Stimulated activated effector memory CD8-positive, alpha-beta T cell treated with anti-CD3 and anti-CD28 coated beads, Interleukin-12 subunit alpha, Interleukin-12 subunit beta, amount 100 ng/mL, for 72 hours (primary cell): Measurements from ENCODE around the gene NAB1.
"Not testable (repeated sequence)": the region's sequence is repeated elsewhere in the genome, so short reads cannot be mapped to it uniquely, and the experiment has no call there.

Source experiments
- ATAC-seq: fragments of 150-1000 bp; cut with Tn5 transposase; 2 replicates; pipeline ENCODE4 v1.10.0; 2021
- DNase-seq, 2 donors: peaks; one replicate each; pipeline ENCODE4 v3.0.0; 2021 to 2022; ENCODE audit warnings: low spot score in 2 of 2
- H3K27ac Mint-ChIP-seq: one replicate; pipeline ENCODE4 v1.8.0; 2022; ENCODE audit warnings: mild to moderate bottlenecking, mixed read lengths
- H3K36me3 Mint-ChIP-seq: one replicate; pipeline ENCODE4 v1.8.0; 2022; ENCODE audit warnings: mild to moderate bottlenecking, mixed read lengths
- H3K4me1 Mint-ChIP-seq: one replicate; pipeline ENCODE4 v1.8.0; 2022; ENCODE audit warnings: mixed read lengths
- H3K4me3 Mint-ChIP-seq: one replicate; pipeline ENCODE4 v1.8.0; 2022; ENCODE audit warnings: mild to moderate bottlenecking, mixed read lengths
- H3K9me3 Mint-ChIP-seq: one replicate; pipeline ENCODE4 v1.8.0; 2022; ENCODE audit warnings: mixed read lengths

NAB1 gene

DNA sequence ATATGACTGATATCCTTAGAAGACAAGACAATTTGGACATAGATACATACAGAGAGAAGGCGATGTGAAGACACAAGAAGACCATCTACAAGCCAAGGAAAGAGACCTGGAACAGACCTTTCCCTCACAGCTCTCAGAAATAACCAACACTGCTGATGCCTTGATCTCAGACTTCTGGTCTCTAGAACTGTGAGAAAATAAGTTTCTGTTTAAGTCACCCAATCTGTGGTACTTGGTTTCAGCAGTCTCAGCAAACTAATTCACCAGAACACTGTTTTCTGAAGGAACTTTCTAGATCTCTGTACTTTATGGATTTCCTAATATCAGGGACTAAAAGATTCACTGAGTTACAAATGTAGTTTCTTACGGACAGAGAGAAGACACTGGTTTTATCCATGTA lies 58.8 kb downstream of the NAB1 start:
- peaks cover 3% of the 10 kb centered on the region for H3K9me3 Mint-ChIP-seq

DNA sequence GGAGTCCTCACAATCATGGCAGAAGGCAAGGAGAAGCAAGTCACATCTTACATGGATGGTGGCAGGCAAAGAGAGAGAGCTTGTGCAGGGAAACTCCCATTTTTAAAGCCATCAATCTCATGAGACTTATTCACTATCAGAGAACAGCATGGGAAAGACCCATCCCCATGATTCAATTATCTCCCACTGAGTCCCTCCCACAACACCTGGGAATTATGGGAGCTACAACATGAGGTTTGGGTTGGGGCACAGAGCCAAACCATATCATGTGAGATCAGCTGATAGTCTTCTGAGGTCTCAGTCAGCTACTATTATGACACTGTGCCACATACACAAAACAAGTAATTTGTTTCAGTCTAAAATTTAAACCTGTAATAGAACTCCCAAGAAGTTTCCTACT lies 59.8 kb downstream of the NAB1 start:
- not testable (repeated sequence) for H3K4me3 Mint-ChIP-seq, H3K9me3 Mint-ChIP-seq, DNase-seq, H3K36me3 Mint-ChIP-seq, H3K27ac Mint-ChIP-seq
- peaks cover 40% of the 10 kb centered on the region for H3K4me1 Mint-ChIP-seq
- ATAC-seq = peak; percentile 38

More for the DNA sequence above, 58.8 kb downstream of the NAB1 start:
- H3K4me1 Mint-ChIP-seq = peaks cover 36% of the 10 kb centered on the region
- DNase-seq (no peak), ATAC-seq (peak; percentile 84)
- H3K27ac Mint-ChIP-seq = no peak overlapping the region
- peaks cover 6% of the 10 kb centered on the region for H3K36me3 Mint-ChIP-seq
- H3K4me3 Mint-ChIP-seq = no peak overlapping the region

DNA sequence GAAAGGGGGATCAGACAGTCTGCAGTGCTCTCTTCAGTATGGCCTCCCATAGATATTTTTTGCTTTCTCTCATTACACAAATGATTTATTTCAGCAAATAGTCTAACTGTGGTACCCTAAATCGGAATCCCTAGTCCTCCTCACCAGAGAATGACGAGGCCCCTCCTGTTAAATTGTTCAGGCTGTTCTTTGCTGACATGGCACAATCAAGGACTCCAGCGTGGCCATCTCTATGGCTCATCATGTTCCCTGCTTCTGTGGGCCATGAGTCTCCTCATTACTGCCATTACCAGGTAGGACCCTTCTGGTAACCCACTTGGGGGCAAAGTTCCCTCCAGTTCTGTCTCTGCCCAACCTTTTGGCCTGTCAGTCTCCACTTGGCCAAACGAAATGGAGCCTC lies 62.2 kb downstream of the NAB1 start:
- H3K27ac Mint-ChIP-seq = peak overlapping the region; percentile 32

DNA sequence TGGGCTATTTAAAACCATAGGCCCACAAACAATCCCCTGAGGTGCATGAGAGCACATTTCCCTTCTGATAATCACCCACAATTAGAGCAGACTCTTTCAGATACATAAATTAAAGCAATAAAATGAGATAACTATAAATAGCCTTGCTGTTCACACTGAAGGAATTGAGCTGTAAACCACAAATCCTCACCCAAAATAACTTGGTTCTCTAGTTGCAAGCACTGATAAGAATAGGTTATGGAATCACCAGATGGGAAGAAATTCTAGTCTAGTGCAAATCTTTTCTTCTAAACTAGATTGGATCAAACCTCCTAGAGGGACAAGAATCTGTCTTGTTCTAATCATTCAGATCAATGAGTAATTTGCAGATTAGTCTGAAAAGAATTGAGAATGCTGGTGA lies 64.6 kb downstream of the NAB1 start:
- peaks cover under 1% of the 10 kb centered on the region for H3K9me3 Mint-ChIP-seq
- ATAC-seq = no peak
- no peak overlapping the region for H3K4me3 Mint-ChIP-seq
- peaks cover 39% of the 10 kb centered on the region for H3K4me1 Mint-ChIP-seq
- no peak overlapping the region for H3K27ac Mint-ChIP-seq
- DNase-seq = no peak
- H3K36me3 Mint-ChIP-seq = peaks cover 6% of the 10 kb centered on the region

More for the DNA sequence above, 62.2 kb downstream of the NAB1 start:
- Mint-ChIP-seq H3K4me3 (no peak overlapping the region), H3K36me3 (peaks cover 6% of the 10 kb centered on the region), H3K4me1 (peaks cover 45% of the 10 kb centered on the region), H3K9me3 (peaks cover 3% of the 10 kb centered on the region)
- DNase-seq (no peak), ATAC-seq (no peak)

DNA sequence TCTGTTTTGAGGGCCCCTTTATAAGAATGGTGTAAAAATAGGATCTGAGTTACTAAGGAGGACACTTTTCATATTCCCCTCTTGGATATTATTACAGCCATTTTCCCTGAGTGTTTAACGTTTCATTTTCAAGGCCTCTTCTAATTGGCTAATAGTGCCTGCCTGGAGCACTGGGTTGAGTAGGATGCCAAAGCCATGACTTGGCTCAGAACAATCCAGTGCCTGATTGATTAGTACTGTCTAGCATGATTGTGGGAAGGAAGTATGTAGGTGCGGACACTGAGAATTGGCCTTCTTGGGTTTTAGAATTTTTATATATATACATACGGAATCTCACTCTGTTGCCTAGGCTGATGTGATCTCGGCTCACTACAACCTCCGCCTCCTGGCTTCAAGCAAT lies 66.1 kb downstream of the NAB1 start:
- ATAC-seq (no peak), DNase-seq (no peak)
- H3K36me3 Mint-ChIP-seq = peaks cover 10% of the 10 kb centered on the region
- no peak overlapping the region for H3K4me3 Mint-ChIP-seq
- H3K4me1 Mint-ChIP-seq = peaks cover 49% of the 10 kb centered on the region
- no peak overlapping the region for H3K27ac Mint-ChIP-seq
- peaks cover 2% of the 10 kb centered on the region for H3K9me3 Mint-ChIP-seq

DNA sequence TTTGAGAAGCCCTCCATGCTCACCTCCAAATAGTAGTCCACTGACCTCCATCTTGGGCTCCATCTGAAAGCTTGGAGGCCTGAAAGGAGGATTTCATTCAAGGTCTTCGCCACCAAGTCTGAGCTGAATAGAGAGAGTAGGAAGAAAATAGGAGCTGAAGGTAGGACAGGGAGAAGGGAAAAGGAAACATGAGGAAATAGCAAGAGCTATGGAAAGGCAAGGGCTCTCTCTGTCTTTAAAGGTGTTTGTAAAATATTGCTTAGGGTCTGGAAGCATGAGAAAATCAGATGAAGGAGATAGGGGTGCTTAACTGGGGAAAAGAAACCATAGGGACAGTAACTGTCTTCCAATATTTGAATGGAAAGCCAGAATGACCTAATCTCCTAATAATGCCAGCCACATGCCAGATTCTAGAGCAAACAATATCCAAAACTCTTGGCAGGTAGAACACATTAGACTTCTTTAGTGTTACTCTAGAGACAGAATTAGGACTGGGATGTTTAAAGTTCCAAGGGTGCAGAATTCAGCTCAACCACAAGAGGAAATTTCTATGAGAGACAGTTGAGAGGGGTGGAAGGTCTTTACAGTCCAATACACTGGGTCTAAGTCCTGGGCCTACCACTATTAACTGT lies 67.4 kb downstream of the NAB1 start:
- DNase-seq = no peak
- H3K36me3 Mint-ChIP-seq = peaks cover 6% of the 10 kb centered on the region
- no peak overlapping the region for H3K4me3 Mint-ChIP-seq
- H3K27ac Mint-ChIP-seq = no peak overlapping the region
- peaks cover 2% of the 10 kb centered on the region for H3K9me3 Mint-ChIP-seq
- ATAC-seq = no peak
- H3K4me1 Mint-ChIP-seq = peaks cover 49% of the 10 kb centered on the region

DNA sequence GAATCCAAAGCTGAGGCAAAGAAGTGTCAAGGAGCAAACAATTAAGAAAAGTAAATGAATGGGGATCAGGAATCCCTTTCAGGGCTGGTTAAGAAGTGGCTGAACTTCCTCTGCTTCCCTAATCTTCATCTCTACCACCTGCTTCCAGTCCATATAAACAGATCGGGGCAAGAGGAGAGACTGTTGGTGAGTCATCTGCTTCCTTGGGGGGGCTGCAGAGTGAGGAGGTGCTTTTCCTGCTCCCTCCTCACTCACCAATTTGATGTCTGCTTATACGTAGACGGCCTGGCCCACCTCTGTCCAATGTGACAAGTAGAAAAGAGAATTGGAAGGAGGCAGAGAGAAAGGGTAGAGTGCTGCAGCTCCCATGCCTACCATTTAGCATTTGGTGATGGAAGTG lies 68.4 kb downstream of the NAB1 start:
- H3K9me3 Mint-ChIP-seq = peaks cover 2% of the 10 kb centered on the region
- peaks cover 6% of the 10 kb centered on the region for H3K36me3 Mint-ChIP-seq
- peaks cover 59% of the 10 kb centered on the region for H3K4me1 Mint-ChIP-seq
- H3K4me3 Mint-ChIP-seq = peak overlapping the region; percentile 58
- H3K27ac Mint-ChIP-seq = peak overlapping the region; percentile 89
- DNase-seq (no peak), ATAC-seq (no peak)

DNA sequence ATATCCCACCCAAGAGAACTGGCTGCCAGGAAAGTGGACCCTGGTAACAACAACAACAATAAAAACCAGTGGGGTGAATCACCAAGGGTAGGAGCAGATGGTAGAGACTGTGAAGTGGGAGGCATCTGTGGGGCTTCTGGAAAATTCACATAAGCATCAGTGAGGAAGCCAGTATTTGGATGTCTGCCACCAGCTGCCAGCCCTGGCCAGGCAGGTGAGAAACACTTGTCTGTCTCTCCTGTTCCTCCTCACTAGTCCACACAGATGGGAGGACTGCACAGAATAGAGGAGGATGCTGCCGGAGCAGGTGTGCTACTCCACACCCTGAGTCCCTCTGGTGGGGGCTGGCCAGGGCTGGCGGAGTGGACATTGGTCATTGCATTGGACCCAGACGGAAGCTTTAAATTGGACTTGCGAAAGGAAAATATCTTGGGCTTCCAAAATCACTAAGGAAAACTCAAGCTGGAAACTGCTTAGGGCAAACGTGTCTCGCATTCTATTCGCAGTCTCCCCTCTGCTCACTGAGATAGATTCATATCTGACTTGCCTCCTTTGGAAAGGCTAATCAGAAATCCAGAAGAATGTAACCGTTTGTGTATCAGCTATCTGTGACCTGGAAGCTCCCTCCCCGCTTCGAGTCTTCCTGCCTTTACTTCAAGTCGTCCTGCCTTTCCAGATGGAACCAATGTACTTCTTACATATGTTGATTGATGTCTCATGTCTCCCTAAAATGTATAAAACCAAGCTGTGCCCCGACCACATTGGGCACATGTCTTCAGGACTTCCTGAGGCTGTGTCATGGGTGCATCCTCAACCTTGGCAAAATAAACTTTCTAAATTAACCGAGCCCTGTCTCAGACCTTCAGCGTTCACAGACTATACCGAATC lies 69.1 kb downstream of the NAB1 start:
- peak; percentile 0 for ATAC-seq
- peaks cover 2% of the 10 kb centered on the region for H3K9me3 Mint-ChIP-seq
- DNase-seq = no peak
- H3K27ac Mint-ChIP-seq = peak overlapping the region; percentile 89
- peaks cover 10% of the 10 kb centered on the region for H3K36me3 Mint-ChIP-seq
- peaks cover 65% of the 10 kb centered on the region for H3K4me1 Mint-ChIP-seq
- H3K4me3 Mint-ChIP-seq = peak overlapping the region; percentile 58

DNA sequence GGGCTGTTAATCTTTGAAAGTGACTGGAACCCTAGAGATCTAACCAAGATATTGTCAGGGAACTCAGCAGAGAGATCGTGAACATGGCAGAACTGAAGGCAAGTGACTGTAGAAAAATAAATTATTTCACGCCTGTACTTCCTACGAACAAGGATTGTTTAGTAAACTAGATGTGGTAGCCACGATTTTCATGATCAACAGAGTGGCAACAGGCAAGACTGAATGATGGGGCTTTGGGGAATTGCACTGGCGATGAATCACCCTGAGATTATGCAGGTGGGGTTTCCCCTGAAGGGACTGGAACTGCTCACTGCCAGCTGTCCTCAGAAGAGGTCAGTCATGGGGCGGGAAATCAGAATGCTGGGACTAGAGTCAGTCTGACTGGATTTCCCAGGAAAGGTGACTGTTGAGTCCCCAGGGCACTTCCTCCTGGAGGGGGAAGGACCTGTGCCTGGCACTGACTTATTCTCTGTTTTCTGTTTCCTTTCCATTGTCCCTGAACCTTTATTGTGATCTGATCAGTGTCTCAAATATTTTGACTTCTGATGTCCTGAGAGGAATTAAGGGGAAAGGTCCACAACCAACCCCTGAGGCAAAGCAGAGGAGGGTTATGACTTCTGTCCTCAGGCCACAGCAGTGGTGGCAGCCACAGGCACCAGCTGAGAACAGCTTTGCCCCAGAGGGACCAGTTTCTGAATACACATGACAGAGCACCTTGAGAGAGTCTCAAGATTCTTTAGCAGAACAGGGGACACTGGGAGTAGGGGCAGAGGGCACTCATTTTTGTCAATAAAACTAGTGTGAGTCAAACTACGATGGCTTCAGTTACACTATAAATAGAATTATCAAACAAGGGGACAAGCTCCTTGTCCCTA lies 70.0 kb downstream of the NAB1 start:
- H3K27ac Mint-ChIP-seq = peak overlapping the region; percentile 89
- H3K36me3 Mint-ChIP-seq = peaks cover 13% of the 10 kb centered on the region
- H3K9me3 Mint-ChIP-seq = peaks cover 2% of the 10 kb centered on the region
- peaks cover 64% of the 10 kb centered on the region for H3K4me1 Mint-ChIP-seq
- H3K4me3 Mint-ChIP-seq = peak overlapping the region; percentile 58
- peak; percentile 78 for ATAC-seq
- DNase-seq = peak; percentile 43 to 86

DNA sequence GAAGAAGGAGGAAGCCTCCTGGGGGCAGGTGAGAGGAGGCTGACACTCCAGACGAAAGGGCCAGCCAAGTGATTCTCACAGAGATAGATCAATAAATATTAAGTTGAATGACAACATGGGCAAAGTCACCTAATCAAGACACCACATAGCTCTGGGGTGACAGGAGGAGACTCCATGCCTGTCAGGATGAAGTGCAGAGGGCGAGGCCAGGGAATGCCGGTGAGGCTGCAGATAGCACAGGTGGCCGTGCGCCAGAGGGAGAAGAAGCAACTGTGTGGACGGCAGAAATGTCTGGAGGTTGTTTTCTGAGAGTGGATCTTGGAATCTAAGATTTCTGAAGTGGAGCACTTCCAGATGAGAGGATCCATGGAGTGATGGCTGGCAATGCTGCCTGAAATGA lies 71.4 kb downstream of the NAB1 start:
- DNase-seq (no peak), ATAC-seq (no peak)
- H3K4me3 Mint-ChIP-seq = no peak overlapping the region
- H3K27ac Mint-ChIP-seq = peak overlapping the region; percentile 89
- H3K9me3 Mint-ChIP-seq = peaks cover 2% of the 10 kb centered on the region
- peaks cover 13% of the 10 kb centered on the region for H3K36me3 Mint-ChIP-seq
- H3K4me1 Mint-ChIP-seq = peaks cover 67% of the 10 kb centered on the region

DNA sequence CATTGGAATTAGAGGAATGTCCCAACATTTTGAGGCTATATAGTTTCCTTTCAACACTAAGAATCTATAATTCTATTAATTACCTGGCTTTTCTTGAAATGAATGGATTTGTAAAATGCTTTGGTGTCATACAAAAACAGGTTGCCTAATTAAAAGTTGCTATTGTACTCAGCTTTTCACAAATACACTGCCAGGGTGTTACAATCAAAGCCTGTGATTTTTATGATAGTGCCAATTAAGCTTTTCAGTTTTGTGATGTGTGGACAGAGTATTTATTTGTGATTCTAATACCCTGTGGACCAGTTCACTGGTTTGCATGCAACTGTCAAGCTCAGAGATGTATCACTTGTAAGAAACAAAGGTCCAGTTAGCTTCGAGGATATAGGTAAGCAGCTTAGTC lies 71.8 kb downstream of the NAB1 start:
- ATAC-seq (no peak), DNase-seq (no peak)
- Mint-ChIP-seq H3K4me1 (peaks cover 71% of the 10 kb centered on the region), H3K4me3 (no peak overlapping the region), H3K9me3 (peaks cover 2% of the 10 kb centered on the region), H3K27ac (peak overlapping the region; percentile 89), H3K36me3 (peaks cover 13% of the 10 kb centered on the region)

DNA sequence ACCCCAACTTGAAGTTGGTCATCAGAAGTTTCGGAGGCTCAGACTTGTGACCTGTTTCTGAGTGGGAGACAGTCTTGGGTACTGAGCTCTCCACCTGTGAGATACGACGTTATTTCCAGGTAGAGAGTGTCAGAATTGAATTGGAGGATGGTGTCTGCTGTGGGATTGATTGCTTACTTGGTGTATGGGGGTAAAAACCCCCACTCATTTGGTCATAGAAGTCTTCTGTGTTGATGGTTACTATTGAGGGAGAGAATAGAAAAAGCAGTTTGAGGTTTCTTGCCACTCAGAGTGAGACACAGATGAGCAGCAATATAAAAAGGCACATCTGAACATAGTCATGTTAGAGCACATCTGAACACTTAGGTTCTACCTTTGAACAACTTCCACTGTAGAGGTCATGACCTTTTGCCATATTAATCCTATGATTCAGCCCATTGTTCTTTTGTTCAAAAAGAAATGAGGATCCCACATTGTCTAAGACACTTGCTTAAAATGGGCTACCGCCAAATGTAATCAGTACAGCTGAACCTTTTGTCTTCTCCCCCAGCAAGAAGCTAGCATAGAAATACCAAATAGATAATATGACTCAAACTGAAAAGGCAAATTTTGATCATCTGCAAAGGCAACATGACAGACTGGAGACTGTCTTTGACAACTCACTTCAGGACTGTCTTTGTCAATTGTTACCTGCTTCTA lies 73.3 kb downstream of the NAB1 start:
- peaks cover 13% of the 10 kb centered on the region for H3K36me3 Mint-ChIP-seq
- H3K27ac Mint-ChIP-seq = peak overlapping the region; percentile 96
- DNase-seq = peak; percentile 17 to 75
- peaks cover 76% of the 10 kb centered on the region for H3K4me1 Mint-ChIP-seq
- H3K9me3 Mint-ChIP-seq = peaks cover 2% of the 10 kb centered on the region
- peak; percentile 82 for ATAC-seq
- H3K4me3 Mint-ChIP-seq = peak overlapping the region; percentile 67

DNA sequence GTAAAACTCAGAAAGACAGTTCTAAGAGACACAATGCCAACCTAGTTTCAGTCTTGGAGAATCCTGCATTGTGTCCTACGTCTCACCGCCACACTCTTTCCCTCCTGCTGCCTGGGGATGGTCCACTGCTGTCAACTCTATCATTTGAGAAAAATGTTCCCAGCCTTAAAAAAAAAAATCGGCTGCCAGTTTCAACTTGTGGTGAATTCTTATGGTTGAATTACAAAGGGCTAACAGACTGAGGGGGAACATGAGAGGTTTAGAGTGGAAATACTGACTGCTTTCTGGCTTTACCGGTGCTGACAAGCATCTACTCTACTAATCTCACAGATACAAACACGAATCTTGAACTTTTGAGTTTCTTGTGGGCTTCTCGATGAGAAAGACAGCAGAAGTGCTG lies 74.0 kb downstream of the NAB1 start:
- Mint-ChIP-seq H3K4me1 (peaks cover 70% of the 10 kb centered on the region), H3K9me3 (peaks cover 2% of the 10 kb centered on the region), H3K27ac (peak overlapping the region; percentile 96), H3K4me3 (peak overlapping the region; percentile 67), H3K36me3 (peaks cover 13% of the 10 kb centered on the region)
- ATAC-seq (peak; percentile 63), DNase-seq (peak in 1 of 2 donors; percentile 67)

DNA sequence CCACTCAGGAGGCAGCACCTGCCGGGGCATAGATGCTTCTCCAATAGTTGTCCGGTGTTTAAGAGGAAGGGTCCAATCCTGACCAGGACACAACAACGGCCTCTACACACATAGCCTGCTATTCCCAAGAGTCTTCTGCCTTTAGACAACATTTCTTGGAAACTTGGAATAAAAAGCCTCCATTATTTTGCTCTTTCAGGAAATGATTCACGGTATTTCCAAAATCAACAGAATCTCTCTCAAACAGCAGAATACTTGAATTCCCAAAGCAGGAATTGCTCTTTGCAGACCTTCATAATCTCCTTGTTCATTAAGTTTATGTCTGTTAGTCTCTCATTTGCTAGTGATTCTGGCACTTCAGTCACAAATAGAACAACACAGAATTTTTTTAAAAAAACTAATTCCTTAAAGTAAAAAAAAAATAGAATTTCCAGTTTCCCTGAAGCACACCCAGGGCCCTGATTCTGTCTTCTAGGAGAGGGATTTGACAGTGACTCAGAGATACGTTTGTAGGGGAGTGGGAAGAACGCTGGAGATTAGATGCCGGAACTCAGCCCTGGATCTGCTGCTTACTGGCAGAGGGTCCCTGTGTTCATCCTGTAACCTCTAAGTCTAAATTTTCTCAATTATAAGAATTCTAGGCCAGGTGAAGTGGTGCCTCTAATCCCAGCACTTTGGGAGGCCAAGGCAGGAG lies 74.7 kb downstream of the NAB1 start:
- ATAC-seq = no peak
- Mint-ChIP-seq H3K4me3 (peak overlapping the region; percentile 67), H3K36me3 (peaks cover 13% of the 10 kb centered on the region), H3K4me1 (peaks cover 63% of the 10 kb centered on the region), H3K27ac (peak overlapping the region; percentile 96), H3K9me3 (peaks cover 3% of the 10 kb centered on the region)
- DNase-seq = no peak
